ENCODE data around the gene MT1X. TPM values are rescaled to one million over a fixed set of nuclear protein-coding genes. Genes with fewer than 3 reads are reported as not detected.

MT1X gene
- total and polyA plus RNA-seq, 2 of the 13 experiments (the other 11 are each of a cell fraction or from before 2014, with no cell fraction given), result 19.7 to 288 TPM

DNA sequence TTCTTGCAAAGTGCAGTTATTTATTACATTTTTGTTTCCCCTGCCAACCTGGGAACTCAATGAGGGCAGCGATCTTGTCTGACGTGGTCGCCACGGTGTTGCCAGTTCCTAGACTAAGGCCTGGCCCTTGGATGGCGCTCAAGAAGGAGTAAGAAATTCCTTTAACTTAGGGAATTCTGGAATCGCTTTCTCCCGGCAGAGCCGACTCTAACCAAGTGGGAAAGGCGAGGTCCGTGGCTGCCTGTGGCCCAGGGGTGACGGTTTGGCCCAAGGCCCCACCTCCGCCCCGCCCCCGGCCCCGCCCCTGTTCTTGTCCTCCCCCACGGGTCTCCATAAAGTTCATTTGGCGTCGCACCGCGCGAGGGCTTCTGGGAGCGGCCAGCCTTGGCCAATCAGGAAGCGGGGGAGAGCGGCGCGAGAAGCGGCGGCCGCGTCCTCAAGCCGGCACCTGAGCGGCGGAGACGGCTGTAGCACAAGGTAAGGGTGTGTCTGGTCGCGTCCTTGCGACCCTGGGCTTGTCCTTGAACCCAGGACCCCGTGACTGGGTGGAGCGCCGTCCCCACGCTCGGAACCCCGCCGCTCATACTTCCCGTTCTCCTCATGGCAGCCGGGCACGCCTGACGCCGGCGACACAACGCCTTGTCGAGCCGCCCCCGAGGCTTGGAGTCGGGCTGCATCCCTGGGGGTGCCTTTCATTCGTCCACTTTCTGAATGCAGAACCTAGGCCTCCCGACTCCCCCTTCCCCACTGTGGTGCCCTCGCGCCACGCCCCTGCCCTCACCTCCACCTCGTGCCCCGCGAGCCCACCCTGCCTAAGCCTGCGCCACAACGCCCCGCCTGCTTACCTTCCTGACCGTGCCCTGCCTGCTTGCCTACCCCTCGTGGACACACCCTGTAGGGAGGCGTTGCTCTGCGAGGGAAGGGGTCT, 47.7 kb downstream of the MT1X start, which contains the start of gene NUP93 (continued):
- TF ChIP-seq, protein P1, sequence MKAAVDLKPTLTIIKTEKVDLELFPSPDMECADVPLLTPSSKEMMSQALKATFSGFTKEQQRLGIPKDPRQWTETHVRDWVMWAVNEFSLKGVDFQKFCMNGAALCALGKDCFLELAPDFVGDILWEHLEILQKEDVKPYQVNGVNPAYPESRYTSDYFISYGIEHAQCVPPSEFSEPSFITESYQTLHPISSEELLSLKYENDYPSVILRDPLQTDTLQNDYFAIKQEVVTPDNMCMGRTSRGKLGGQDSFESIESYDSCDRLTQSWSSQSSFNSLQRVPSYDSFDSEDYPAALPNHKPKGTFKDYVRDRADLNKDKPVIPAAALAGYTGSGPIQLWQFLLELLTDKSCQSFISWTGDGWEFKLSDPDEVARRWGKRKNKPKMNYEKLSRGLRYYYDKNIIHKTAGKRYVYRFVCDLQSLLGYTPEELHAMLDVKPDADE (CRISPR knock-in tag; IDR thresholded peaks at IDR 0.05), result no peak
- TF ChIP-seq, protein P2, sequence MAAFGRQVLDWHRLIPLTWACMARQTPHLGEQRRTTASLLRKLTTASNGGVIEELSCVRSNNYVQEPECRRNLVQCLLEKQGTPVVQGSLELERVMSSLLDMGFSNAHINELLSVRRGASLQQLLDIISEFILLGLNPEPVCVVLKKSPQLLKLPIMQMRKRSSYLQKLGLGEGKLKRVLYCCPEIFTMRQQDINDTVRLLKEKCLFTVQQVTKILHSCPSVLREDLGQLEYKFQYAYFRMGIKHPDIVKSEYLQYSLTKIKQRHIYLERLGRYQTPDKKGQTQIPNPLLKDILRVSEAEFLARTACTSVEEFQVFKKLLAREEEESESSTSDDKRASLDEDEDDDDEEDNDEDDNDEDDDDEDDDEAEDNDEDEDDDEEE (CRISPR knock-in tag; IDR thresholded peaks at IDR 0.05), result no peak
- TF ChIP-seq KAT2B (IDR thresholded peaks at IDR 0.05; ENCODE audit: borderline replicate concordance, low read depth, low read length) (no peak), TCF12 (IDR thresholded peaks at IDR 0.05) (no peak), TCF12 (CRISPR knock-in tag; IDR thresholded peaks at IDR 0.05) (no peak), HES4 (CRISPR knock-in tag; IDR thresholded peaks at IDR 0.05; ENCODE audit: borderline replicate concordance) (no peak; the same call in 1 of the 2 replicates), ZBTB7B (CRISPR knock-in tag; IDR thresholded peaks at IDR 0.05) (no peak), NCOA1 (CRISPR knock-in tag; IDR thresholded peaks at IDR 0.05) (no peak), ATRX (CRISPR knock-in tag; IDR thresholded peaks at IDR 0.05; ENCODE audit: borderline replicate concordance) (no peak), PHF21A (CRISPR knock-in tag; IDR thresholded peaks at IDR 0.05) (0 out of 2 replicates have a peak, but pooled peaks have one; percentile 63), ZNF883 (CRISPR knock-in tag; IDR thresholded peaks at IDR 0.05; ENCODE audit: not compliant biosample characterization) (peak; percentile 94), SP140L (CRISPR knock-in tag; IDR thresholded peaks at IDR 0.05; ENCODE audit: borderline replicate concordance) (peak; percentile 30; the same call in 1 of the 2 replicates), NFE2 (CRISPR knock-in tag; IDR thresholded peaks at IDR 0.05) (no peak), ZSCAN31 (CRISPR knock-in tag; IDR thresholded peaks at IDR 0.05; ENCODE audit: low read depth) (0 out of 2 replicates have a peak, but pooled peaks have one; percentile 70)
- TF ChIP-seq, protein P3, sequence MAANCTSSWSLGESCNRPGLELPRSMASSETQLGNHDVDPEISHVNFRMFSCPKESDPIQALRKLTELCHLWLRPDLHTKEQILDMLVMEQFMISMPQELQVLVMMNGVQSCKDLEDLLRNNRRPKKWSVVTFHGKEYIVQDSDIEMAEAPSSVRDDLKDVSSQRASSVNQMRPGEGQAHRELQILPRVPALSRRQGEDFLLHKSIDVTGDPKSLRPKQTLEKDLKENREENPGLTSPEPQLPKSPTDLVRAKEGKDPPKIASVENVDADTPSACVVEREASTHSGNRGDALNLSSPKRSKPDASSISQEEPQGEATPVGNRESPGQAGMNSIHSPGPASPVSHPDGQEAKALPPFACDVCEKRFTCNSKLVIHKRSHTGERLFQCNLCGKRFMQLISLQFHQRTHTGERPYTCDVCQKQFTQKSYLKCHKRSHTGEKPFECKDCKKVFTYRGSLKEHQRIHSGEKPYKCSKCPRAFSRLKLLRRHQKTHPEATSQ (CRISPR knock-in tag; IDR thresholded peaks at IDR 0.05; ENCODE audit: borderline replicate concordance), result no peak
- TF ChIP-seq, protein P4, sequence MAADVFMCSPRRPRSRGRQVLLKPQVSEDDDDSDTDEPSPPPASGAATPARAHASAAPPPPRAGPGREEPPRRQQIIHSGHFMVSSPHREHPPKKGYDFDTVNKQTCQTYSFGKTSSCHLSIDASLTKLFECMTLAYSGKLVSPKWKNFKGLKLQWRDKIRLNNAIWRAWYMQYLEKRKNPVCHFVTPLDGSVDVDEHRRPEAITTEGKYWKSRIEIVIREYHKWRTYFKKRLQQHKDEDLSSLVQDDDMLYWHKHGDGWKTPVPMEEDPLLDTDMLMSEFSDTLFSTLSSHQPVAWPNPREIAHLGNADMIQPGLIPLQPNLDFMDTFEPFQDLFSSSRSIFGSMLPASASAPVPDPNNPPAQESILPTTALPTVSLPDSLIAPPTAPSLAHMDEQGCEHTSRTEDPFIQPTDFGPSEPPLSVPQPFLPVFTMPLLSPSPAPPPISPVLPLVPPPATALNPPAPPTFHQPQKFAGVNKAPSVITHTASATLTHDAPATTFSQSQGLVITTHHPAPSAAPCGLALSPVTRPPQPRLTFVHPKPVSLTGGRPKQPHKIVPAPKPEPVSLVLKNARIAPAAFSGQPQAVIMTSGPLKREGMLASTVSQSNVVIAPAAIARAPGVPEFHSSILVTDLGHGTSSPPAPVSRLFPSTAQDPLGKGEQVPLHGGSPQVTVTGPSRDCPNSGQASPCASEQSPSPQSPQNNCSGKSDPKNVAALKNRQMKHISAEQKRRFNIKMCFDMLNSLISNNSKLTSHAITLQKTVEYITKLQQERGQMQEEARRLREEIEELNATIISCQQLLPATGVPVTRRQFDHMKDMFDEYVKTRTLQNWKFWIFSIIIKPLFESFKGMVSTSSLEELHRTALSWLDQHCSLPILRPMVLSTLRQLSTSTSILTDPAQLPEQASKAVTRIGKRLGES (CRISPR knock-in tag; IDR thresholded peaks at IDR 0.05; ENCODE audit: borderline replicate concordance), result no peak
- TF ChIP-seq, protein P5, sequence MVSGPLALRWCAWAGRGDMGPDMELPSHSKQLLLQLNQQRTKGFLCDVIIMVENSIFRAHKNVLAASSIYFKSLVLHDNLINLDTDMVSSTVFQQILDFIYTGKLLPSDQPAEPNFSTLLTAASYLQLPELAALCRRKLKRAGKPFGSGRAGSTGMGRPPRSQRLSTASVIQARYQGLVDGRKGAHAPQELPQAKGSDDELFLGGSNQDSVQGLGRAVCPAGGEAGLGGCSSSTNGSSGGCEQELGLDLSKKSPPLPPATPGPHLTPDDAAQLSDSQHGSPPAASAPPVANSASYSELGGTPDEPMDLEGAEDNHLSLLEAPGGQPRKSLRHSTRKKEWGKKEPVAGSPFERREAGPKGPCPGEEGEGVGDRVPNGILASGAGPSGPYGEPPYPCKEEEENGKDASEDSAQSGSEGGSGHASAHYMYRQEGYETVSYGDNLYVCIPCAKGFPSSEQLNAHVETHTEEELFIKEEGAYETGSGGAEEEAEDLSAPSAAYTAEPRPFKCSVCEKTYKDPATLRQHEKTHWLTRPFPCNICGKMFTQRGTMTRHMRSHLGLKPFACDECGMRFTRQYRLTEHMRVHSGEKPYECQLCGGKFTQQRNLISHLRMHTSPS (CRISPR knock-in tag; IDR thresholded peaks at IDR 0.05; ENCODE audit: low read depth), result no peak
- TF ChIP-seq, protein P6, sequence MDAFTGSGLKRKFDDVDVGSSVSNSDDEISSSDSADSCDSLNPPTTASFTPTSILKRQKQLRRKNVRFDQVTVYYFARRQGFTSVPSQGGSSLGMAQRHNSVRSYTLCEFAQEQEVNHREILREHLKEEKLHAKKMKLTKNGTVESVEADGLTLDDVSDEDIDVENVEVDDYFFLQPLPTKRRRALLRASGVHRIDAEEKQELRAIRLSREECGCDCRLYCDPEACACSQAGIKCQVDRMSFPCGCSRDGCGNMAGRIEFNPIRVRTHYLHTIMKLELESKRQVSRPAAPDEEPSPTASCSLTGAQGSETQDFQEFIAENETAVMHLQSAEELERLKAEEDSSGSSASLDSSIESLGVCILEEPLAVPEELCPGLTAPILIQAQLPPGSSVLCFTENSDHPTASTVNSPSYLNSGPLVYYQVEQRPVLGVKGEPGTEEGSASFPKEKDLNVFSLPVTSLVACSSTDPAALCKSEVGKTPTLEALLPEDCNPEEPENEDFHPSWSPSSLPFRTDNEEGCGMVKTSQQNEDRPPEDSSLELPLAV (CRISPR knock-in tag; conservative IDR thresholded peaks at IDR 0.05; ENCODE audit: low read depth), result no peak

All from HepG2 (cell line).